Keratinocyte (primary cell): Measurements from ENCODE around the gene SEPHS1. TPM values are rescaled to one million over a fixed set of nuclear protein-coding genes. Genes with fewer than 3 reads are reported as not detected.

ENCODE experiments used
- DNase-seq: peaks from one replicate; pipeline ENCODE4 v3.0.0-alpha.2; 2011; ENCODE audit warnings: low read depth, missing footprints, low spot score
- FAIRE-seq: peaks from 2 replicates; lab custom pipeline; 2011; peaks lifted over from hg19 to GRCh38; lab: Jason Lieb, UNC
- H2AFZ ChIP-seq: 2 replicates; pipeline ENCODE4 v1.6.0; 2012; ENCODE audit warnings: low read length, control low read depth, inconsistent platforms; ENCODE audit not compliant: control insufficient read depth
- H3K27ac ChIP-seq: 2 replicates; pipeline ENCODE4 v1.5.1; 2011; ENCODE audit warnings: low read length; ENCODE audit not compliant: control insufficient read depth, insufficient read depth
- H3K27me3 ChIP-seq: 3 replicates; pipeline ENCODE4 v1.6.0; 2011; ENCODE audit warnings: low read length; ENCODE audit not compliant: control insufficient read depth, insufficient read depth; ENCODE audit errors: extremely low read depth
- H3K36me3 ChIP-seq, 2 experiments: 2 replicates in 1 of 2; 3 replicates in 1 of 2; pipeline ENCODE4 v1.5.1; 2011; ENCODE audit warnings: low read length in 2 of 2, mild to moderate bottlenecking in 1 of 2; ENCODE audit not compliant: control insufficient read depth in 2 of 2, insufficient read depth in 2 of 2; ENCODE audit errors: extremely low read depth in 1 of 2
- H3K4me1 ChIP-seq: 3 replicates; pipeline ENCODE4 v1.5.1; 2011; ENCODE audit warnings: low read length; ENCODE audit not compliant: control insufficient read depth, insufficient read depth; ENCODE audit errors: extremely low read depth
- H3K4me2 ChIP-seq: 3 replicates; pipeline ENCODE4 v1.6.0; 2011; ENCODE audit warnings: low read depth, low read length; ENCODE audit not compliant: control insufficient read depth, insufficient read depth; ENCODE audit errors: extremely low read depth
- H3K4me3 ChIP-seq, 3 experiments: fragments of 200-600 bp in 1 of 3; sonication (generic) in 1 of 3; 2 replicates in 2 of 3; 3 replicates in 1 of 3; pipeline ENCODE4 v1.5.1; 2011 to 2016; ENCODE audit warnings: low read length in 3 of 3, mild to moderate bottlenecking in 3 of 3, control low read depth in 2 of 3, inconsistent platforms in 1 of 3, low read depth in 1 of 3, mixed read lengths in 1 of 3, mixed run types in 1 of 3, moderate library complexity in 1 of 3; ENCODE audit not compliant: control insufficient read depth in 2 of 3, insufficient read depth in 2 of 3; ENCODE audit errors: extremely low read depth in 1 of 3
- H3K79me2 ChIP-seq: 2 replicates; pipeline ENCODE4 v1.6.0; 2012; ENCODE audit warnings: low read length; ENCODE audit not compliant: control insufficient read depth, insufficient read depth
- H3K9ac ChIP-seq: 3 replicates; pipeline ENCODE4 v1.6.0; 2011; ENCODE audit warnings: low read length; ENCODE audit not compliant: control insufficient read depth, insufficient read depth; ENCODE audit errors: extremely low read depth
- H3K9me1 ChIP-seq: 3 replicates; pipeline ENCODE4 v1.6.0; 2011; ENCODE audit warnings: low read length; ENCODE audit not compliant: control insufficient read depth, insufficient read depth; ENCODE audit errors: extremely low read depth
- H3K9me3 ChIP-seq: 2 replicates; pipeline ENCODE4 v1.5.1; 2012; ENCODE audit warnings: low read depth, low read length; ENCODE audit not compliant: control insufficient read depth
- H4K20me1 ChIP-seq: 3 replicates; pipeline ENCODE4 v1.6.0; 2011; ENCODE audit warnings: low read length; ENCODE audit not compliant: control insufficient read depth, insufficient read depth; ENCODE audit errors: extremely low read depth
- CTCF ChIP-seq, 3 experiments: IDR thresholded peaks in 1 of 3; conservative IDR thresholded peaks in 1 of 3; optimal IDR thresholded peaks in 1 of 3; 2 replicates in 2 of 3; 3 replicates in 1 of 3; pipeline versions ENCODE3 to v1.5.1; 2011; ENCODE audit warnings: low read length in 3 of 3, mild to moderate bottlenecking in 3 of 3, moderate library complexity in 2 of 3, control low read depth in 1 of 3, inconsistent platforms in 1 of 3; ENCODE audit not compliant: insufficient read depth in 2 of 3; ENCODE audit errors: extremely low read depth in 1 of 3
- EZH2 ChIP-seq: IDR thresholded peaks from one replicate; pipeline ENCODE4 v1.6.1; 2012; ENCODE audit warnings: inconsistent platforms, mild to moderate bottlenecking, low read length, moderate library complexity
- dilution Hi-C: fragments of 300-500 bp; cut with MboI; formaldehyde crosslinking; loops from one replicate; pipeline ENCODE4 v1.7.0; 2020; ENCODE audit warnings: low sequenced_read_pairs; ENCODE audit not compliant: extremely low pct_ligation_motif_present
- polyA plus RNA-seq, 5 experiments: library from polyadenylated mRNA; depleted of rRNA in 3 of 5; stranded (reverse) in 3 of 5; stranded (forward) in 1 of 5; unstranded in 1 of 5; fragments of >200 nt; gene quantifications; 1 replicate in 1 of 5; 2 replicates in 3 of 5; 3 replicates in 1 of 5; pipeline versions ENCODE4 v1.2.1 to v1.2.3, GENCODE V29; 2011 to 2012; ENCODE audit warnings: missing spikeins in 2 of 5, low read depth in 1 of 5, low replicate concordance in 1 of 5

SEPHS1 gene
- polyA plus RNA-seq, 1 donor (not counting 4 experiments of a cell fraction or from before 2014, with no cell fraction given) = 65.4 TPM

DNA sequence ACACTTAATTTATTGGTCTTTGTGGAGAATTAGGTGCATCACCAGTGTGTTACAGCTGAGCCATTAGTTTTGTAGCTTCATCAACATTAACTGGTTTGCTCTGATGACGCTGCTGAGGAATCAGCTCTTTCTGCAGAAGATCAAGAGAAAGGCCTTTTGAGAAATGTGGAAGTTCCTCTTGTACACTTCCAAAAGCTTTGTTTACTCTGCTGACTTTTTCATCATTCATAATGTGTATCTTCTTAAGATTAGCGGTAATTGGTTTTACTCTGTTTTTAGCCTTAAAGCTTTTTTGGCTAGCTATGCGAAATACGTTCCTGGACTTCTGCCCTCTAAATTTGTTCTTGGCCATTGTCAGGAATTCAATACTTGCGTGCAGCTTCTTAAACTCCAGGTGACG, 40.0 kb downstream of the SEPHS1 start:
- Histone ChIP-seq H3K9me3 (no peaks in the 10 kb centered on the region), H3K4me2 (no peak overlapping the region), H3K4me3 (no peak overlapping the region), H2AFZ (no peak overlapping the region), H3K9me1 (no peaks in the 10 kb centered on the region), H4K20me1 (no peaks in the 10 kb centered on the region), H3K27ac (no peak overlapping the region), H3K27me3 (no peaks in the 10 kb centered on the region), H3K4me1 (no peaks in the 10 kb centered on the region), H3K9ac (no peak overlapping the region), H3K79me2 (no peaks in the 10 kb centered on the region), H3K36me3 (no peaks in the 10 kb centered on the region)
- no peak for TF ChIP-seq EZH2
- TF ChIP-seq CTCF (optimal IDR thresholded peaks at IDR 0.05 in 1 of 3, IDR thresholded peaks at IDR 0.05 in 1 of 3, conservative IDR thresholded peaks at IDR 0.05 in 1 of 3; ENCODE audit: extremely low read depth in 1 of 3, insufficient read depth in 2 of 3, low read length in 3 of 3) = no peak
- DNase-seq (no peak), FAIRE-seq (no peak)
- dilution Hi-C loops = no loop called here

DNA sequence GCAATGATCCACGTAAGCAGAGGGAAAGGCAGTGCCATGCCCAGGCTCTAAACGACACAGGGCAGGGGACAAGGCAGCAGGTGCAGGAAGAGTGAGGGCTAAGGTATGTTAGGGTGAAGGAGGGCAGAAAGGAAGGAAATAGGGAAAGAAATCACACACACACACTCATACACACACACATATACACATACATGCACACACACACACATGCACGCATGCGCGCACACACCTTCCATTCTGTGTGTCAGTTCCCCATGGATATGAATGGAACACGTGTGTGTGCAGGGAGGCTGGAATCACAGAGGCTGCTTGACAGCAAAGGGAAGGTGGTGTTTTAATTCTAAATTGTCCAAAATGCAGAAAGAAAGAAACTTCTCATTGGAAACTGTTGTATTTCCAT, 42.0 kb downstream of the SEPHS1 start:
- Histone ChIP-seq H3K4me2 (no peak overlapping the region), H3K9me1 (no peaks in the 10 kb centered on the region), H3K4me3 (no peak overlapping the region), H3K79me2 (no peaks in the 10 kb centered on the region), H4K20me1 (no peaks in the 10 kb centered on the region), H3K9ac (no peak overlapping the region), H3K36me3 (no peaks in the 10 kb centered on the region), H2AFZ (no peak overlapping the region), H3K27me3 (no peaks in the 10 kb centered on the region), H3K27ac (no peak overlapping the region), H3K9me3 (no peaks in the 10 kb centered on the region), H3K4me1 (no peaks in the 10 kb centered on the region)
- TF ChIP-seq CTCF (optimal IDR thresholded peaks at IDR 0.05 in 1 of 3, IDR thresholded peaks at IDR 0.05 in 1 of 3, conservative IDR thresholded peaks at IDR 0.05 in 1 of 3; ENCODE audit: extremely low read depth in 1 of 3, insufficient read depth in 2 of 3, low read length in 3 of 3) (no peak), EZH2 (no peak)
- no peak for FAIRE-seq
- dilution Hi-C loops = no loop called here
- no peak for DNase-seq
